Glomerular visceral epithelial cell (primary cell): ENCODE measurements around the gene FOXF2.
A peak's percentile ranks its signal among the peaks of the same experiment; 100 is the strongest.

ENCODE experiments used
- DNase-seq: peaks from one replicate; pipeline ENCODE4 v3.0.0-alpha.2; 2016; ENCODE audit errors: extremely low spot score

The FOXF2 gene

GRCh38 chr6:1407499-1407990 lies 18.2 kb downstream of the FOXF2 start:
- DNase-seq: no peak

- DNase-seq: no peak
These were observed 20.5 kb downstream of the FOXF2 start for GRCh38 chr6:1409774-1410465.

DNA sequence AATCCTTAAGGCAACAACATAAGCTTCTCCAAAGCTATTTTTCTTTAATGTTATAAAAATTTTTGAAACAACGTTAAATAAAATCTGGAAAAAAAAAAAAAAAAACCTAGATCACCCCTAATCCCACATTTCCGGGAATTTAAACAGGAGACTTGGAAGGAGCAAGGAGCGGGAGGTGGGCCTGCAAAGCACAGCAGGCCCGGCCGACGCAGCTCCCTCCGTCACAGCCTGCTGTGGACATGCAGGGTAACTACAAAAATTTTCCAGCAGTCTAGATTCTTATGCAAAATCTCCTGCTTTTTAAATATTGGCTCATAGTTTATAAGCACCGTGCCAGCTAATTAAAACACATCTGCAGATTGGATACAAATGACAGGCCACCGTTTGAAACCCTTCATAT lies 23.5 kb downstream of the FOXF2 start:
- DNase-seq: no peak

- no peak for DNase-seq
These were observed 26.2 kb downstream of the FOXF2 start for GRCh38 chr6:1415416-1416063.

- no peak for DNase-seq
These were observed 26.9 kb downstream of the FOXF2 start for GRCh38 chr6:1416191-1416760.

GRCh38 chr6:1416820-1417219 lies 27.4 kb downstream of the FOXF2 start:
- DNase-seq: no peak

GRCh38 chr6:1417718-1418117 lies 28.3 kb downstream of the FOXF2 start:
- DNase-seq: no peak

DNA sequence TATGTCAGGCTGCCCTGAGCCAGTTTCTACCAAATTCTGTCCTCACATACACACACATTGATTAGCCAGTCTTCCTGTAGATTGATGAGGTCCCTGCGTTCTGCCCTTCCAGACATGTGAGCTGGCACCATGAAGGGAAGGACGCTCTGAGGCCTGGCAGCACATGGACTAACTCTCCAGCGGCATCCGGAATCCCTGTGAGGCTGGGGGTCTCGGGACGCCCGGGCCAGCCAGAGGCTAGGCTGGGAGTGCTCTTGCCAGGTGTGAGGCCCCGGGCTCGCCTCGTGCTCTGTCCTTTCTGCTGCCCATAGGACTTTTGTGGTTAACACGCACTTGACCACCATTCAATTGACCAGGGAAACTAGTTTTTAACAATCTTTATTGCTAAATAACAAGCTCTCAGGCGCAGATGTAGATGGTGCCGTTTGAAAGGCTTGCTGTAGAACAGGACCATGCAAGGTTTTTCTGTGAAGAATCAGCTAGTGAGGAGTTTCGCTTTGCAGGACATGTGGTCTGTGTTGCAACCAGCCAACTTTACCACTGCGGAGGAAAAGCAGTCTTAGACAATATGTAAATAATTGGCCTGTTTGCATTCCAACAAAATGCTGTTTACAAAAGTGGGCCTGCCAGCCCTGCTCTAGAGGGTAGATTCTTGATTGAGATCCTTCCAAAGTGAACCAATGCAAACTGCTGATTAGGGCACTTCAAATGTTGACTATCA lies 29.3 kb downstream of the FOXF2 start:
- no peak for DNase-seq

DNA sequence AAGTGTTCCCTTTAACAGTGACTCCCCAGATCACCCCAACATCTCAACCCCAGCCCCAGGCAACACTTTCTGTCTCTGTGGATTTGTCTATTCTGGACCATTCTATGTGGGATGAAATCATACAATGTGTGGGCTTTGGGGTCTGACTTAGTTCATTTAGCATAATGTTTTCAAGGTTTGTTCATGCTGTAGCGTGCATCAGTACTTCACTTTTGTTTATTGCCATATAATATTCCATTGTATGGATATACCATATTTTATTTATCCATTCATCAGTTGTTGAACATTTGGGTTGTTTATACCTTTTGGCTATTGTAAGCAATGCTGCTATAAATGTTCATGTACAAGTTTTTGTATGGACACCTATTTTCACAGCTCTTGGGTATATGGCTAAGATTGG lies 31.0 kb downstream of the FOXF2 start:
- DNase-seq: no peak

DNA sequence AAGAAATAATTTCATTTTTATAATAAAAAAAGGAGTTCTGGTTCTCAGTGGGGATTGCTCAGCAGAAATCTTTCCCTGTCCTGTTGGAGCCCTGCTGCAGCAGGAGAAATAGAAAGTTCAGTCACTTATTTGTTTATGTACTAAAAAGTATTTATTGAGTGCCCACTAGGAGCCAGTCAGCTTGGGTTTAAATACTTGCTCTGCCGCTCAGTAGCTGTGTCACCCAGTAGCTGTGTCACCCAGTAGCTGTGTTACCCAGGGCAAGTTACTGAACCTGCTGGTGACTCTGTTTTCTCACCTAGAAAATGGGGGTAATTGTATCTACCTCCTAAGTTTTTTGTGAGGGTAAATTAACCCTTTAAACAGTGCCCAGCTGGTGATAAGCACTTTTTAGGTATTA lies 32.9 kb downstream of the FOXF2 start:
- DNase-seq: no peak

DNA sequence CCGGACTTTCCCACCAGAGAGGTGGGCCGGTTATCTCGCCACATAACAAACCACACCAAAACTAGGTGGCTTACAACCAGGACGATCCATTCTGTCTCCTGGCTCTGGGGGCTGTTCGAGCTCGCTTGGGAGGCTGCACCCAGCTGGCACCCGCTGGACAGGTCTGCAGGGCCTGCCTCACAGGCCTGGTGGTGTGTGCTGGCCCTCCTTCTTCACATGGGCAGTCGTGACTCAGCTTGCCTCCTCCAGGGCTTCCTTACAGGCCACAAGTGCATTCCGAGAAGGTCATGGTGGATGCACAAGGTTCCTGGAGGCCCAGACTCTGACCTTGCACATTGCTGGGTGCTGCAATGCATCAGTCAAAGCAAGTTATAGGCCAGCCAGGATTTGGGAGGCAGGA lies 34.2 kb downstream of the FOXF2 start:
- peak; percentile 70 for DNase-seq

DNA sequence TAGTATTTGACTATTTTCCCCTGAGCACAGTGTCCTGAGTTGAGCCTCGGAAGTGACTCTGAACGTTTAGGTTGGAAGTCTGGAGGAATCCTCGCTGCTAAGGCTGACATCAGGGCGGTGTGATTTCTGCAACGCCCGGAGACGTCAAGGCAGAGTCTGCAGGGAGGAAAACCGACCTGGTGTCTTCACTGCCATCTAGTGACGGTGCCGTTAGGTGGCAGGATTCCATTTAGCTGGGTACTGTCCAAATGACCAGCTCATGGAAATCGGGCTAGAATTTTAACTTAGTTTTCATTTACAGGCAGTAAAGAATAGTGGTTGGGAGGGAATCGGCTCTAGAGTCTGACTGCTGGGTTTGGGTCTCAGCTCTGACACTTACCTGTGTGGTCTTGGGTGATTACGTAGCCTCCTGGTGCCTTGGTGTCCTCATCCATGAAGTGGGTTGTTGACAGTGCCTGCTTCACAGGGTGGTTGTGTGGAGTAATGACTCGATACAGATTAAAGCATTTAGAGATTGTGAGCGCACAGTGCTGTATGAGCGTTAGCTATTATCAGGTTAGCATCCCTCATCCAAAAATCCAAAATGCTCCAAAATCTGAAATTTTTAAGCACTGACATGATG lies 35.0 kb downstream of the FOXF2 start:
- DNase-seq: peak; percentile 28

DNA sequence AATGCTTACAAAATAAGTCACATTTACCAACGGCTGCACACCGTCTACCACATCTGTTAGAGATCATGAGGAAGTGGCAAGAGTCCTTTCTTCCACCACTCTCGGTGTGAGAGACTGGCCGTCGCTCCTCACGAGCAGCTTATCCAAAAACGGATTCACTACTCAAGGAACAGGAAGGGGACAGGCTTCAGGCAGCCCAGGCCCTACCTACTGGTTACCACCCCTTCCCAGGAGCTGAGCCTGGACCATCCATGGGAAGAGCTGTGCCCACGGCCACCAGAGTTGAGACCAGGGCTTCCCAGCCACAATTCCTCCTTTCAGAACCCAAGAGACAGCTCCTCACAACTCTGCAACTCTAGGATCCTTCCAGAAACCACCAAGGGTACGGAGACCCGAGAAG lies 37.0 kb downstream of the FOXF2 start:
- DNase-seq: no peak

- DNase-seq: no peak
These were observed 46.4 kb downstream of the FOXF2 start for GRCh38 chr6:1435806-1436205.

DNA sequence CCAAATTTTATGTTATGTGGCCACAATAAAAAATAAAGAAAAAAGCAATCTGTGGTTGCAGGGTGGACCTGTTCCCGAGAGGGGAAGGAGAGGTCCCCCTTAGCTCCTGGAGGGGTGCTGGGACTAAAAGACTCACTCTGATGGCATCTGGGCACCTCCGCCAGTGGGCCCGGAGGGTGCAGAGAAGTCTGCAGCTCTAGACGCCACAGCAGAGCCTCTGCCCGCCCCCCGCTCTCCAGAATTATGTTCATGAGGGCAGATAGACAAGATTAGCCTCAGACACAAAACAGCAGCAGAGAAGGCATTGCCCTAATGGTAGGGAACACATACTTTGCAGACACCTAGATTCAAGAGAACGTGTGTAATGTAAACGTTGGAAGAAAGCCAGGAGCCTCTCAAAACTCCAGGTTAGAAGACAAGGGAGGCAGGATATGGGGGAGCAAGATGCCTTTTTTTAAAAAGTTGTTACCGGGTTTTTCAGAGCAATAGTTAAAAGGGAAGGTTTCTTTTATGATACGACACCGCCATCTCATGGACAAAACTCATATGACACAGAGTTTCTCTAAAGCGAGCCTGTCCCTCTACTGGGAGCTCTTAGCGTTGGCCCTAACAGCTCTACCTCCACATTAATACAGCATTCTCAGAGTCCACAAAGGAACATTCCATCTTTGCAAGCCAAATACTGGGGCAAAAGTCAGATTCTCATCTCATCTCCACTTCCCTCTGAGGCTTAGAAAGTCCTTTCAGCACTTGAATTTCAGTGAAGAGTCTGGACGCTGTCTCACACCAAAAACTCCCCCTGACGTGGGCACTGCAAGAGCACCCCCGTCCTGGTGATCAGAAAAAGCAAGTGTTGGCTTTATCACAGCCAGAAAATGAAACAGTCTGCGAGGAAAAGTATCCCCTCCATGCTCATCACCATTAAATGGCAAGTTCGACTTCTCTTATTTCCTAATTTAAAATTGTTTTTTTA lies 47.2 kb downstream of the FOXF2 start:
- DNase-seq: peak; percentile 66

GRCh38 chr6:1437553-1438406 lies 48.4 kb downstream of the FOXF2 start:
- no peak for DNase-seq

DNA sequence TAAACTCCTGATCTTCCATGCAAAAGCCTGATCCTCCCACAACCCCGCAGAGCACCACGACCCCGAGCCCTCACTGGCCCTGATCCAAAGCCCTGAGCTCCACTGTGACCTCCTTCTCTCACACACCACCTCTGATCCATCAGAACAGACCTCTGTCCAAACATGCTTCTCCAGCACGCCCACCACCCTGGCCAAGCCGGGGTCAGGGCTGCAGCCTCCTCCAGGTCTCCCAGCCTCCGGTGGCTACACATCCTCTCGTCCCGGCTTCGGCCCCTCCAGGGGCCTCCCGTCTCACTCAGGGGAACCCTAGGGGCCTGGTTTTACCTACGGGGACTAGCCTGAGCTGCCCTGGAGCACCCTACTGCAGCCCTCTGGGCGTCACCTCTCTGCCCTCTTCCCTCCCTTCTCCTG lies 49.1 kb downstream of the FOXF2 start:
- no peak for DNase-seq

DNA sequence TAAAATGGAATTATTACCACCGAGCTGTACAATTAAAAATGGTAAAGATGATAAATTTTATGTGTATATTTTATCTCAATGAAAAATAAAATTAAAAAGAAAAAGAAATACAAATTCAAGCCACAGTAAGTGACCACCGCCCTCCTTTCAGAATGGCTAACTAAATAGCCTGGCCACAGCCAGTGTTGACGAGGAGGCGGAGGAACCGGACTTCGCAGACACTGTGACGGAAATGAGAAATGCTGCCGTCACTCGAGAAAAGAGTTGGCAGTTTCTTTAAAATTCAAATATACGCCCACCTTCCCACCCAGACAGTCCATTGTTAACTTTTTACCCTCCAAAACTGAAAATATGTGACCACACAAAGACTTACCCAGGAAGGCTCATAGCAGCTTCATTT lies 50.0 kb downstream of the FOXF2 start:
- no peak for DNase-seq

DNA sequence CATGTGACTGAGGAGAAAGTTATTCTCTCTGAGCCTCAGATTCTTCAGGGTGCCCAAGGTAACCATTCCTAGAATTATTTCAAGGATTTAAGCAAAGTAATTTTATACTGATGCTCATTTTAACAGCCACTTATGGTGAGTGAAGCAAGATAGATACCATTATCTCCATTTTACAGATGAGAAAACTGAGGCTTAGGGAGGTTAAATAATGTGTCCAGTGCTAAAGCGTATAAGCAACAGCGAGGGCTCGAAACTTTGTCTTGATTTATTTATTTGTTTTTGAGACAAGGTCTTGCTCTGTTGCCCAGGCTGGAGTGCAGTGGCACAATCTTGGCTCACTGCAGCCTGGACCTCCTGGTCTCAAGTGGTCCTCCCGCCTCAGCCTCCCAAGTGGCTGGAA lies 53.6 kb downstream of the FOXF2 start:
- DNase-seq: no peak
